ENCODE results near the gene TARM1.

DNA sequence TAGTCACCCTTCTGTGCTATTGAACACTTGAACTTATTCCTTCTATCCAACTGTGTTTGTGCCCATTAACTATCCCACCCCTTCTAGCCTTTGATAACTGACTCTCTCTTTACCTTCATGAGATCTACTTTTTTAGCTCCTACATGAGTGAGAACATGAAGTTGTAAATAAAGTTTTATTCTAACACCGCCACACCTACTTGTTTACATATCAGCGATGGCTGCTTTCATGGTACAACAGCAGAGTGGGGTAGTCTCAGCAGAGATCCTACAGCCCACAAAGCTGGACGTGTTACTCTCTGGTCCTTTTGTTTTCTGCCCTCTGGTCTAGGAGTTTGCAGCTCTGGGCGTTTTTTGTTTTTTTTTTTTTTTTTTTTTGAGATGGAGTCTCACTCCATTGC, 41.2 kb downstream of the TARM1 start:
- TF ChIP-seq, protein P1, sequence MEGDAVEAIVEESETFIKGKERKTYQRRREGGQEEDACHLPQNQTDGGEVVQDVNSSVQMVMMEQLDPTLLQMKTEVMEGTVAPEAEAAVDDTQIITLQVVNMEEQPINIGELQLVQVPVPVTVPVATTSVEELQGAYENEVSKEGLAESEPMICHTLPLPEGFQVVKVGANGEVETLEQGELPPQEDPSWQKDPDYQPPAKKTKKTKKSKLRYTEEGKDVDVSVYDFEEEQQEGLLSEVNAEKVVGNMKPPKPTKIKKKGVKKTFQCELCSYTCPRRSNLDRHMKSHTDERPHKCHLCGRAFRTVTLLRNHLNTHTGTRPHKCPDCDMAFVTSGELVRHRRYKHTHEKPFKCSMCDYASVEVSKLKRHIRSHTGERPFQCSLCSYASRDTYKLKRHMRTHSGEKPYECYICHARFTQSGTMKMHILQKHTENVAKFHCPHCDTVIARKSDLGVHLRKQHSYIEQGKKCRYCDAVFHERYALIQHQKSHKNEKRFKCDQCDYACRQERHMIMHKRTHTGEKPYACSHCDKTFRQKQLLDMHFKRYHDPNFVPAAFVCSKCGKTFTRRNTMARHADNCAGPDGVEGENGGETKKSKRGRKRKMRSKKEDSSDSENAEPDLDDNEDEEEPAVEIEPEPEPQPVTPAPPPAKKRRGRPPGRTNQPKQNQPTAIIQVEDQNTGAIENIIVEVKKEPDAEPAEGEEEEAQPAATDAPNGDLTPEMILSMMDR (IDR thresholded peaks at IDR 0.05): no peak
- no peak for TF ChIP-seq POLR2A (IDR thresholded peaks at IDR 0.05)

Measured in uterus (tissue), 2 donors.